Right lobe of liver (tissue), 4 donors: ENCODE measurements around the gene MGP.

Experiments used
- POLR2A ChIP-seq: fragments of 450-650 bp; IDR thresholded peaks from one replicate; pipeline ENCODE4 v1.6.1; 2017; ENCODE audit warnings: antibody characterized with exemption, mild to moderate bottlenecking
- TF ChIP-seq, protein P1 (sequence below), 4 donors: fragments of 200-600 bp in 3 of 4; fragments of 450-650 bp in 1 of 4; IDR thresholded peaks; one replicate each; pipeline versions ENCODE4 v1.5.1 to v1.8.0; 2016 to 2022; ENCODE audit warnings: antibody characterized with exemption in 4 of 4, mild to moderate bottlenecking in 2 of 4
- donor health status: DM: no; HTN: no; CAD: no.
- donor health status: DM: no; HTN: no; CAD: no.
- donor health status: DM: no; HTN: yes; CAD: no.

DNA sequence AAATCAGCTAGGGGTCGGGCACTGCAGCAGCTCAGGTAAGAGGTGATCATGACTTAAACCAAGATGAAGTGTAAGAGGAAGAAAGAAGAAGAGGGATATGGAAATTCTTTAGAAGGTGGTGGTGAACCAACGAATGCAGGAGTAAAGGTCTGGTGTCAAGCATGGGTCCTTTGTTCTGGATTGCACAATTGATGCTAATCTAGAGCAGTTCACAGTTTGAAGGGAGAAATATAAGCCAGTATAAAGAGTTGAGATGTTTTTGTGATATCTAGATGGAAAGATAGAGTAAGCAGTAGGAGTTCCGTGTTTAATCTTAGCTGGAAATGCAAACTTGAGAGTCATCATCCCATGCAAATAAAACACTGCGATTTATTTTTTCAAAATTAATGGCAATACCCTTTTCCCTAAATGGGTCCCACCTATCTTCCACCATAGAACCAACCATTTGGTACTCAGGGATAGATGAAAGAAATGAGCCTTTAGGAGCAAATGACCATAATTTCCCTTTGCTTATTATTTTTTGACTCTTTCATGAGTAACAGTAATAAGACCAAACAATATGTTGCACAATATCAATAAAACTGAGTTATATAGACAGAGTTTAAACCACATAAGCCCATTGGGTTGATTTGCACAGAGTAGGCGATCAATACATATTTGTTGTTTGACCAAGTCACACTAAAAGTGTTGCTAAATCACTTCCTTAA lies 15.0 kb upstream of the MGP start:
- TF ChIP-seq, protein P1, sequence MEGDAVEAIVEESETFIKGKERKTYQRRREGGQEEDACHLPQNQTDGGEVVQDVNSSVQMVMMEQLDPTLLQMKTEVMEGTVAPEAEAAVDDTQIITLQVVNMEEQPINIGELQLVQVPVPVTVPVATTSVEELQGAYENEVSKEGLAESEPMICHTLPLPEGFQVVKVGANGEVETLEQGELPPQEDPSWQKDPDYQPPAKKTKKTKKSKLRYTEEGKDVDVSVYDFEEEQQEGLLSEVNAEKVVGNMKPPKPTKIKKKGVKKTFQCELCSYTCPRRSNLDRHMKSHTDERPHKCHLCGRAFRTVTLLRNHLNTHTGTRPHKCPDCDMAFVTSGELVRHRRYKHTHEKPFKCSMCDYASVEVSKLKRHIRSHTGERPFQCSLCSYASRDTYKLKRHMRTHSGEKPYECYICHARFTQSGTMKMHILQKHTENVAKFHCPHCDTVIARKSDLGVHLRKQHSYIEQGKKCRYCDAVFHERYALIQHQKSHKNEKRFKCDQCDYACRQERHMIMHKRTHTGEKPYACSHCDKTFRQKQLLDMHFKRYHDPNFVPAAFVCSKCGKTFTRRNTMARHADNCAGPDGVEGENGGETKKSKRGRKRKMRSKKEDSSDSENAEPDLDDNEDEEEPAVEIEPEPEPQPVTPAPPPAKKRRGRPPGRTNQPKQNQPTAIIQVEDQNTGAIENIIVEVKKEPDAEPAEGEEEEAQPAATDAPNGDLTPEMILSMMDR (IDR thresholded peaks at IDR 0.05) = no peak
- TF ChIP-seq POLR2A = no peak
